Fibroblast of the aortic adventitia (primary cell): ENCODE measurements around the gene IGF1R. TPM values are rescaled to one million over a fixed set of nuclear protein-coding genes. Genes with fewer than 3 reads are reported as not detected.

ENCODE experiments used
- DNase-seq: peaks from one replicate; pipeline ENCODE4 v3.0.0-alpha.2; 2010; ENCODE audit warnings: low read depth
- H3K4me3 ChIP-seq: 2 replicates; pipeline ENCODE4 v1.5.1; 2011; ENCODE audit warnings: low read depth, mild to moderate bottlenecking, control low read depth, low read length, moderate library complexity
- total RNA-seq: library from RNA; depleted of rRNA; stranded (reverse); fragments of >200 nt; gene quantifications from 2 replicates; pipeline ENCODE4 v1.2.3, GENCODE V29; 2012; ENCODE audit warnings: low replicate concordance
- TF ChIP-seq, protein P1 (sequence below): IDR thresholded peaks from 2 replicates; pipeline ENCODE4 v1.5.1; 2011; ENCODE audit warnings: mild to moderate bottlenecking, low read length, control low read depth, inconsistent platforms; ENCODE audit not compliant: insufficient read depth

Gene IGF1R
- total RNA-seq, 1 donor = 45.6 TPM

GRCh38 chr15:98924401-98925049, 276.2 kb downstream of the IGF1R start:
- H3K4me3 ChIP-seq = no peak overlapping the region
- TF ChIP-seq, protein P1, sequence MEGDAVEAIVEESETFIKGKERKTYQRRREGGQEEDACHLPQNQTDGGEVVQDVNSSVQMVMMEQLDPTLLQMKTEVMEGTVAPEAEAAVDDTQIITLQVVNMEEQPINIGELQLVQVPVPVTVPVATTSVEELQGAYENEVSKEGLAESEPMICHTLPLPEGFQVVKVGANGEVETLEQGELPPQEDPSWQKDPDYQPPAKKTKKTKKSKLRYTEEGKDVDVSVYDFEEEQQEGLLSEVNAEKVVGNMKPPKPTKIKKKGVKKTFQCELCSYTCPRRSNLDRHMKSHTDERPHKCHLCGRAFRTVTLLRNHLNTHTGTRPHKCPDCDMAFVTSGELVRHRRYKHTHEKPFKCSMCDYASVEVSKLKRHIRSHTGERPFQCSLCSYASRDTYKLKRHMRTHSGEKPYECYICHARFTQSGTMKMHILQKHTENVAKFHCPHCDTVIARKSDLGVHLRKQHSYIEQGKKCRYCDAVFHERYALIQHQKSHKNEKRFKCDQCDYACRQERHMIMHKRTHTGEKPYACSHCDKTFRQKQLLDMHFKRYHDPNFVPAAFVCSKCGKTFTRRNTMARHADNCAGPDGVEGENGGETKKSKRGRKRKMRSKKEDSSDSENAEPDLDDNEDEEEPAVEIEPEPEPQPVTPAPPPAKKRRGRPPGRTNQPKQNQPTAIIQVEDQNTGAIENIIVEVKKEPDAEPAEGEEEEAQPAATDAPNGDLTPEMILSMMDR = no peak
- DNase-seq = no peak

DNA sequence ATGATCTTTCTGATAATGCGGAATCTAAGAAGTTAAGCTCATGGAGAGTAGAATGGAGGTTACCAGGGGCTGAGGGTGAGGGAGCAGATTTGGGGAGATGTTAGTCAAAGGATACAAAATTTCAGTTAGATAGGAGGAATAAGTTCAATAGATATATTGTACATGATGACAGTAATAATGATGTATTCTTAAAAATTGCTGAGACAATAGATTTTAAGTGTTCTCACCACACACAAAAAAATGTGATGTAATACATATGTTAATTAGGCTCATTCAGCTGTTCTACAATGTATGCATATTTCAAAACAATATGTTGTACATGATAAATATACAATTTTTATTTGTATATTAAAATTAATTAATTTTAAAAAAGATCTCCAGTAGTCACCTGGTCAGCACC, 277.9 kb downstream of the IGF1R start:
- no peak overlapping the region for H3K4me3 ChIP-seq
- no peak for DNase-seq
- TF ChIP-seq, protein P1 = no peak

- DNase-seq = peak; percentile 39
- no peak overlapping the region for H3K4me3 ChIP-seq
- TF ChIP-seq, protein P1 = no peak
Observed at GRCh38 chr15:98927022-98927421, 278.7 kb downstream of the IGF1R start.

- no peak overlapping the region for H3K4me3 ChIP-seq
- no peak for DNase-seq
- TF ChIP-seq, protein P1 = no peak
Observed at GRCh38 chr15:98927996-98928395, 279.7 kb downstream of the IGF1R start.

DNA sequence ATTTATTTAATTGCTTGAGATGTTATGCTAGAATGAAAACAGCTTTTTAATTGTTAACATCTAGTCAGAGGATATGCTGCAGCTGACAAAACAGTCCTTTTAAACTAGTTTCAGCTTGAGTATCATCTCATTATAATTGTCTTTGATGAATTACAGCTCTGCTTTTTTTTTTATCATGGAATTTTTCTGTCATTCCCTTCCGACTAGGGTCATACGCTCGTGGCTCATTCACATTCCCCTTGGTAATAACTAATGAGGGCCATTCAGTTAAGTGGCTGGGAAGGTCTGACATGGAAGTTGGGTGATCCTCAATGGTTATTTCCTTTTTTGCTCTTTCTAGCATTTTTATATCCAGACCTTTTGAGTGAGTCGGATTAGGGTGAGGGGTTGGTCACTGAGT, 282.2 kb downstream of the IGF1R start:
- H3K4me3 ChIP-seq = no peak overlapping the region
- TF ChIP-seq, protein P1 = no peak
- DNase-seq = no peak

- TF ChIP-seq, protein P1 = no peak
- DNase-seq = no peak
Observed at GRCh38 chr15:98931004-98931403, 282.7 kb downstream of the IGF1R start.

GRCh38 chr15:98933406-98933805, 285.1 kb downstream of the IGF1R start:
- no peak for DNase-seq
- H3K4me3 ChIP-seq = no peak overlapping the region
- TF ChIP-seq, protein P1 = no peak

More at GRCh38 chr15:98931004-98931403, 282.7 kb downstream of the IGF1R start:
- no peak overlapping the region for H3K4me3 ChIP-seq
